HEK293T (cell line): ENCODE results near the gene FTSJ3.
A peak's percentile ranks its signal among the peaks of the same experiment; 100 is the strongest.

ENCODE experiments used
- CTCF ChIA-PET: fragments of 350-600 bp; formaldehyde crosslinking; extraction: SDS; loops from one replicate; lab custom pipeline; 2021; ENCODE audit warnings: antibody characterized with exemption, inconsistent platforms; lab: Yijun Ruan, JAX
- POLR2A ChIA-PET: fragments of 350-600 bp; formaldehyde crosslinking; extraction: SDS; loops from one replicate; lab custom pipeline; 2020; ENCODE audit warnings: antibody characterized with exemption, inconsistent platforms; lab: Yijun Ruan, JAX
- DNase-seq: peaks from one replicate; pipeline ENCODE4 v3.0.0; 2012; ENCODE audit warnings: mixed read lengths; ENCODE audit errors: extremely low spot score
- ARNT ChIP-seq: fragments of 450-650 bp; IDR thresholded peaks from 2 replicates; pipeline ENCODE4 v1.6.1; 2017; ENCODE audit warnings: mild to moderate bottlenecking
- BHLHE40 ChIP-seq: fragments of 450-650 bp; IDR thresholded peaks from 2 replicates; pipeline ENCODE4 v1.6.1; 2016; ENCODE audit warnings: mild to moderate bottlenecking, moderate library complexity, borderline replicate concordance
- CTBP1 ChIP-seq: fragments of 450-650 bp; IDR thresholded peaks from 2 replicates; pipeline ENCODE4 v1.6.1; 2016; ENCODE audit warnings: borderline replicate concordance
- ELF4 ChIP-seq: fragments of 450-650 bp; IDR thresholded peaks from 2 replicates; pipeline ENCODE4 v1.6.1; 2017; ENCODE audit warnings: antibody characterized with exemption
- FOXA1 ChIP-seq: fragments of 450-650 bp; IDR thresholded peaks from 2 replicates; pipeline ENCODE4 v1.6.1; 2016; ENCODE audit warnings: mild to moderate bottlenecking
- FOXK2 ChIP-seq: fragments of 450-650 bp; IDR thresholded peaks from 2 replicates; pipeline ENCODE4 v1.6.1; 2016; ENCODE audit warnings: mild to moderate bottlenecking
- FOXM1 ChIP-seq: fragments of 450-650 bp; IDR thresholded peaks from 2 replicates; pipeline ENCODE4 v1.6.1; 2017; ENCODE audit warnings: mild to moderate bottlenecking, borderline replicate concordance
- HDGF ChIP-seq: fragments of 450-650 bp; IDR thresholded peaks from 2 replicates; pipeline ENCODE4 v1.6.1; 2017; ENCODE audit warnings: antibody characterized with exemption, borderline replicate concordance
- L3MBTL2 ChIP-seq: fragments of 450-650 bp; conservative IDR thresholded peaks from 2 replicates; pipeline ENCODE4 v1.6.1; 2016; ENCODE audit warnings: mild to moderate bottlenecking
- LEF1 ChIP-seq: fragments of 450-650 bp; IDR thresholded peaks from 2 replicates; pipeline ENCODE4 v1.6.1; 2017; ENCODE audit warnings: mild to moderate bottlenecking, borderline replicate concordance
- NFRKB ChIP-seq: fragments of 450-650 bp; IDR thresholded peaks from 2 replicates; pipeline ENCODE4 v1.6.1; 2016; ENCODE audit warnings: mild to moderate bottlenecking, moderate library complexity
- SP1 ChIP-seq: fragments of 450-650 bp; IDR thresholded peaks from 2 replicates; pipeline ENCODE4 v1.6.1; 2017
- SUZ12 ChIP-seq: fragments of 450-650 bp; IDR thresholded peaks from 2 replicates; pipeline ENCODE4 v1.6.1; 2016; ENCODE audit warnings: mild to moderate bottlenecking
- TARDBP ChIP-seq: fragments of 450-650 bp; IDR thresholded peaks from 2 replicates; pipeline ENCODE4 v1.6.1; 2016
- ZNF384 ChIP-seq: fragments of 450-650 bp; IDR thresholded peaks from 2 replicates; pipeline ENCODE4 v1.6.1; 2016
- TF ChIP-seq, protein P1 (sequence below): fragments of 450-650 bp; IDR thresholded peaks from 2 replicates; pipeline ENCODE4 v1.6.1; 2016

FTSJ3 gene

DNA sequence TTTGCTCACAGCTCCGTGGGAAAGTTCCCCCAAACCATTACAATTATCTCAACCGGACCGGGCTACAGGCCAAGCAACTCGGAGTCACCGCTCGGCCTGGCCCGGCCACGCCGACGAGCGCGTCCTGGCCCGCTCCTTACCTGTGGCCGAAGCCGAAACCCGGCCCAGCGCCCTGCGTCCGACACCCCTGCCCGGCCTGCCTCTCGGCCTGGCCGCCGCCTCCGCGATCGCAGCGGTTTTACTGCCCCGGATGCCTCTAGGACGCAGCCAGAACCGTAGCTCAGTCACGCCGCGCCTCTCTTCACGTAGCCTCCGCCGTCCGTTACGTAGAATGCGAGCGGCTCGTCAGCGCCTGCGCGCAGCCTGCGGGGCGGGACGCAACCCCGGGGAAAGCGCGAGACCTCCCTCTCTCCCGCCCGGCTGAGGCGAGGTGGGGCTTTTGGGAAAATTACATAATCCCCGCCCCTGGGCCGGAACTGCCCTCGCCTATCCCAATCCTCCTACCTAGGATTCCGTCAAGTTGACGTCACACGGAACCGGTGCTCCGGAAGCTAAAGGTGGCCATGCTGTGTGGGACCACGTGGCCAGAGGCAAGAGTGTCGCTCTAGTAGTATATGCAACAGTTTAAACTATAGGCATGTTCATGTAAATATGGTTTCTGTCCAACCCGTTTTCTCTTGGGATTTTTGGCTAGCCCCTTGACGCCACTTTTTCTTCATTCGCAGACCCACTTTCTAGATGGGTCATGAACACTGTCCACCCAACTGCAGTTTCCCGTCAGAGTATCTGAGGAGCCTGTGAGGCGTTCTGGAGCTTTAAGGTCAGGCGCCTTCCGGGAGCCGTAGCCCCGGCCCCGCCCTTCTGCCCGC is 54.0 kb downstream of the FTSJ3 start, which contains the start of gene CCDC47:
Gene CCDC47 (minus strand): TSS at position 326 of the 869 bp plus-strand sequence. CDS start 7,422 bp downstream, outside the sequence.
- ChIA-PET CTCF (interaction anchor here (0.5 to 1.2 kb wide), 2 partner anchors 28 to 155 kb away, joined by 3 to 4 read pairs; no protein-coding TSS in a partner anchor), POLR2A (interaction anchor here (0.7 to 4.0 kb wide), 49 partner anchors 9 to 339 kb away, joined by 3 to 52 read pairs (median 5); partner anchors contain the start of genes FTSJ3, LIMD2, MAP3K3 and PSMC5)
- TF ChIP-seq LEF1 (no peak; the same call in 1 of the 2 replicates), NFRKB (peak; percentile 85), FOXK2 (no peak; the same call in 1 of the 2 replicates), HDGF (peak; percentile 77; the same call in 1 of the 2 replicates), ARNT (0 out of 2 replicates have a peak, but pooled peaks have one; percentile 28), L3MBTL2 (peak; percentile 88)
- TF ChIP-seq, protein P1, sequence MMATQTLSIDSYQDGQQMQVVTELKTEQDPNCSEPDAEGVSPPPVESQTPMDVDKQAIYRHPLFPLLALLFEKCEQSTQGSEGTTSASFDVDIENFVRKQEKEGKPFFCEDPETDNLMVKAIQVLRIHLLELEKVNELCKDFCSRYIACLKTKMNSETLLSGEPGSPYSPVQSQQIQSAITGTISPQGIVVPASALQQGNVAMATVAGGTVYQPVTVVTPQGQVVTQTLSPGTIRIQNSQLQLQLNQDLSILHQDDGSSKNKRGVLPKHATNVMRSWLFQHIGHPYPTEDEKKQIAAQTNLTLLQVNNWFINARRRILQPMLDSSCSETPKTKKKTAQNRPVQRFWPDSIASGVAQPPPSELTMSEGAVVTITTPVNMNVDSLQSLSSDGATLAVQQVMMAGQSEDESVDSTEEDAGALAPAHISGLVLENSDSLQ: peak; percentile 23
- peak; percentile 99 for DNase-seq

GRCh38 chr17:63772801-63773271 is 54.6 kb downstream of the FTSJ3 start:
- CTCF ChIA-PET: interaction anchor here (1.2 kb wide), 1 partner anchor 27 kb away, joined by 4 read pairs; no protein-coding TSS in a partner anchor
- POLR2A ChIA-PET: interaction anchor here (0.8 to 4.0 kb wide), 26 partner anchors 8 to 338 kb away, joined by 3 to 52 read pairs (median 8); partner anchors contain the start of genes FTSJ3, LIMD2, MAP3K3 and PSMC5
- no peak for DNase-seq
- TF ChIP-seq FOXA1 (no peak), SUZ12 (no peak), FOXK2 (no peak), BHLHE40 (no peak), NFRKB (no peak), HDGF (no peak), ELF4 (no peak), ZNF384 (no peak), TARDBP (no peak), FOXM1 (no peak), LEF1 (no peak), L3MBTL2 (no peak), CTBP1 (no peak), SP1 (no peak), ARNT (no peak)
- TF ChIP-seq, protein P1: no peak
